HTR-8/SVneo (cell line): ENCODE measurements around the gene SERPINB5.

Experiments used
- DNase-seq: peaks from one replicate; pipeline ENCODE4 v3.0.0; 2011; ENCODE audit warnings: low spot score, mixed read lengths; ENCODE audit not compliant: insufficient read length
- FAIRE-seq: peaks from 2 replicates; lab custom pipeline; 2011; peaks lifted over from hg19 to GRCh38; lab: Jason Lieb, UNC

The SERPINB5 gene

GRCh38 chr18:63518178-63519012, 41.6 kb downstream of the SERPINB5 start:
- DNase-seq (peak; percentile 24), FAIRE-seq (no peak)

- no peak for FAIRE-seq
- DNase-seq: no peak
Measured at GRCh38 chr18:63520053-63520685, 43.4 kb downstream of the SERPINB5 start.

- no peak for FAIRE-seq
- no peak for DNase-seq
Measured at GRCh38 chr18:63523660-63524059, 46.9 kb downstream of the SERPINB5 start.

GRCh38 chr18:63527251-63527650, 50.5 kb downstream of the SERPINB5 start:
- no peak for DNase-seq
- FAIRE-seq: no peak

GRCh38 chr18:63528863-63529492, 52.2 kb downstream of the SERPINB5 start:
- no peak for FAIRE-seq
- no peak for DNase-seq

GRCh38 chr18:63532471-63532870, 55.7 kb downstream of the SERPINB5 start:
- DNase-seq: no peak
- FAIRE-seq: no peak

- FAIRE-seq (no peak), DNase-seq (no peak)
Measured at GRCh38 chr18:63534615-63535014, 57.9 kb downstream of the SERPINB5 start.

GRCh38 chr18:63539904-63540510, 63.2 kb downstream of the SERPINB5 start:
- FAIRE-seq: no peak
- peak; percentile 10 for DNase-seq

GRCh38 chr18:63542069-63542468, 65.3 kb downstream of the SERPINB5 start, which contains the start of gene SERPINB12:
Gene SERPINB12, plus strand, starts transcription at chr18:63542369. Its CDS starts 13,791 bp downstream, at chr18:63556160.
- FAIRE-seq (no peak), DNase-seq (no peak)

- no peak for FAIRE-seq
Measured at GRCh38 chr18:63544017-63544416, 67.3 kb downstream of the SERPINB5 start.

GRCh38 chr18:63545000-63545399, 68.2 kb downstream of the SERPINB5 start:
- FAIRE-seq (no peak), DNase-seq (no peak)

More at GRCh38 chr18:63544017-63544416, 67.3 kb downstream of the SERPINB5 start:
- DNase-seq: no peak

GRCh38 chr18:63550068-63550467, 73.3 kb downstream of the SERPINB5 start:
- FAIRE-seq (no peak), DNase-seq (no peak)

- no peak for FAIRE-seq
- no peak for DNase-seq
Measured at GRCh38 chr18:63551769-63552168, 75.0 kb downstream of the SERPINB5 start.

- DNase-seq (no peak), FAIRE-seq (no peak)
Measured at GRCh38 chr18:63552581-63552980, 75.8 kb downstream of the SERPINB5 start.

- FAIRE-seq (no peak), DNase-seq (peak; percentile 4)
Measured at GRCh38 chr18:63553081-63553480, 76.3 kb downstream of the SERPINB5 start.
